Heart left ventricle (tissue), 16 donors: ENCODE measurements around the gene GNPAT. TPM values are rescaled to one million over a fixed set of nuclear protein-coding genes. Genes with fewer than 3 reads are reported as not detected.

Source experiments
- ATAC-seq, 4 donors: fragments of 200-7000 bp; cut with Tn5 transposase; one replicate each; pipeline ENCODE4 v1.9.1; 2020 to 2022; ENCODE audit warnings: moderate library complexity in 4 of 4, mild to moderate bottlenecking in 3 of 4, moderate number of reproducible peaks in 1 of 4
- DNase-seq, 5 donors: peaks; one replicate each; pipeline ENCODE4 v3.0.0-alpha.2; 2020
- H3K27ac ChIP-seq, 12 donors: fragments of 200-600 bp; sonication (generic) in 4 of 12; one replicate each; pipeline versions ENCODE4 v1.5.0 to v1.8.0; 2016 to 2022; ENCODE audit warnings: mild to moderate bottlenecking in 2 of 12
- H3K27me3 ChIP-seq, 9 donors: fragments of 200-600 bp; sonication (generic) in 2 of 9; one replicate each; pipeline versions ENCODE4 v1.5.1 to v1.8.0; 2016 to 2022; ENCODE audit warnings: mild to moderate bottlenecking in 3 of 9
- H3K36me3 ChIP-seq, 9 donors: fragments of 200-600 bp; sonication (generic) in 2 of 9; one replicate each; pipeline versions ENCODE4 v1.5.0 to v1.8.0; 2018 to 2022; ENCODE audit warnings: mild to moderate bottlenecking in 2 of 9
- H3K4me1 ChIP-seq, 12 donors: fragments of 200-600 bp; sonication (generic) in 4 of 12; one replicate each; pipeline versions ENCODE4 v1.5.0 to v1.8.0; 2016 to 2022; ENCODE audit warnings: mild to moderate bottlenecking in 3 of 12
- H3K4me3 ChIP-seq, 12 donors: fragments of 200-600 bp; sonication (generic) in 4 of 12; one replicate each; pipeline versions ENCODE4 v1.5.0 to v1.8.0; 2017 to 2022; ENCODE audit warnings: mild to moderate bottlenecking in 9 of 12, moderate library complexity in 4 of 12
- H3K9me3 ChIP-seq, 12 donors: fragments of 200-600 bp; sonication (generic) in 4 of 12; one replicate each; pipeline versions ENCODE4 v1.5.0 to v1.8.0; 2016 to 2022; ENCODE audit warnings: mild to moderate bottlenecking in 1 of 12
- CTCF ChIP-seq, 12 donors: fragments of 200-600 bp; sonication (generic) in 4 of 12; IDR thresholded peaks; one replicate each; pipeline versions ENCODE4 v1.5.0 to v1.8.0; 2018 to 2022; ENCODE audit warnings: antibody characterized with exemption in 12 of 12, mild to moderate bottlenecking in 5 of 12
- POLR2A ChIP-seq, 2 donors: fragments of 450-650 bp; IDR thresholded peaks; one replicate each; pipeline ENCODE4 v1.6.1; 2017; ENCODE audit warnings: antibody characterized with exemption in 2 of 2, mild to moderate bottlenecking in 2 of 2, moderate library complexity in 2 of 2
- WGBS, 4 donors: extraction: QIAGEN DNeasy Blood & Tissue Kit in 2 of 4; methylation state at CpG; one replicate each; pipeline versions ENCODE4 v1.1.5 to v1.1.7; 2013 to 2018; 5-methylcytosine and 5-hydroxymethylcytosine counted together
- intact Hi-C, 10 donors: fragments of 100-400 bp; cut with DNase I; formaldehyde crosslinking; loops; one replicate each; pipeline versions ENCODE4 v1.11.1 to v1.14.2; 2022
- polyA plus RNA-seq, 2 donors: library from polyadenylated mRNA; stranded (reverse); fragments of 200-250 nt; gene quantifications; one replicate each; pipeline ENCODE4 v1.2.3, GENCODE V29; 2013
- total RNA-seq, 9 donors: library from RNA; depleted of rRNA in 2 of 9; stranded (reverse); fragments of >200 nt in 2 of 9; fragmentation: NEBNext Ultra II Directional in 3 of 9; extraction: Animal tissue kit (Norgen Biotek cat#: 25700) in 3 of 9; gene quantifications; one replicate each; pipeline versions ENCODE4 v1.1.0 to v1.2.4, GENCODE V29; 2016 to 2023
- donor health status: ischemic (EF 13 %, LVEDD 7.1; RV severe dilation, severe dysfunction).
- donor health status: healthy with polysubstance abuse.
- donor health status: DM: no; HTN: yes; CAD: no.
- donor health status: DM: no; HTN: no; CAD: no.
- donor health status: ischemic (EF 25% LVEDD 6.9; RV normal size, moderate dysfunction).
- donor health status: ischemic (EF 25% LVEDD 5.7; RV mildly dilated, moderate dysfunction).
- donor health status: healthy.
- donor health status: DM: yes; HTN: yes; CAD: no.
- donor health status: ischemic (EF 35%, LVEDD 5.7; RV mildly dilated, moderate dysfunction).
- donor health status: nonischemic (EF 11% LVEDD 7.7; RV severe dilation, severe dysfunction).
- donor health status: DM: yes; HTN: yes; CAD: no.
- donor health status: PGD.
- donor health status: ischemic (EF 29% LVEDD 5.4; RV normal size, mild dysfunction).
- donor health status: nonischemic (EF 23%, LVEDD 6.1; RV moderate dilation, normal function).

The GNPAT gene
- total and polyA plus RNA-seq, 11 donors, result 43.3 to 62.6 (median 52.8) TPM

DNA sequence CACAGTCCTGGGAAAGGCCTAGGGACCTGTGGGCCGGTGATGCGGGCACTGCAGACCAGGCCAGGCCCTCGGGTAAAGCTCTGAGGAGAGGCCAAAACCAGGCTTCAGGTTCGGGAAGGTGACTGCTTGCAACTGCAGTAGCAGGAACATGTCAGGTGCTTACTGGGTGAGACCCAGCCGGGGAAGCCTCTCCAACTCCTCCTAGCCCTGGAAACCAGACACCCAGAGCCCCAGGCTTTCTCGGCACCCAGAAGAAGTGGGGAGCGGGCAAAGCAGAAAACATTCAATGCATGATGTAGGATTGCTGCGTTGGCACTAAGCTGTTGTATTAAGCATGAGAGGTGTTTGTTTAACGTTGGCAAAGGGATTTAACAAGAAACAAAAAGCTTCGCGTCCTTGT lies 20.2 kb upstream of the GNPAT start:
- no peak overlapping the region for H3K27ac ChIP-seq
- WGBS, 4 donors, result 89 to 92% (median 90%) methylated on average over 11 of the region's 11 CpGs
- intact Hi-C loops, result loop anchor here in 1 of 10 donors (5.0 kb wide), 1 partner anchor 428 kb away; no protein-coding TSS in a partner anchor

GRCh38 chr1:231226156-231226555 lies 14.9 kb upstream of the GNPAT start:
- WGBS, 4 donors, result 89 to 96% (median 93%) methylated on average over 7 of the region's 7 CpGs
- Histone ChIP-seq H3K9me3 (no peaks in the 10 kb centered on the region), H3K4me1 (peaks cover 0 to 5% (median 0%) of the 10 kb centered on the region in 12 donors), H3K4me3 (no peak overlapping the region), H3K27ac (no peak overlapping the region), H3K27me3 (no peaks in the 10 kb centered on the region), H3K36me3 (peaks cover 0 to 78% (median 73%) of the 10 kb centered on the region in 9 donors)
- TF ChIP-seq POLR2A (IDR thresholded peaks at IDR 0.05), result no peak
- TF ChIP-seq CTCF (IDR thresholded peaks at IDR 0.05), result no peak
- ATAC-seq (no peak), DNase-seq (no peak)
- intact Hi-C loops, result no loop called here

More for the DNA sequence above, 20.2 kb upstream of the GNPAT start:
- no peak for DNase-seq
- ATAC-seq, result no peak
- Histone ChIP-seq H3K36me3 (peaks cover 0 to 36% (median 30%) of the 10 kb centered on the region in 9 donors), H3K4me3 (no peak overlapping the region), H3K9me3 (no peaks in the 10 kb centered on the region), H3K4me1 (no peaks in the 10 kb centered on the region), H3K27me3 (peaks cover 0 to 4% (median 0%) of the 10 kb centered on the region in 9 donors)
- TF ChIP-seq POLR2A (IDR thresholded peaks at IDR 0.05) (no peak), CTCF (IDR thresholded peaks at IDR 0.05) (no peak)

DNA sequence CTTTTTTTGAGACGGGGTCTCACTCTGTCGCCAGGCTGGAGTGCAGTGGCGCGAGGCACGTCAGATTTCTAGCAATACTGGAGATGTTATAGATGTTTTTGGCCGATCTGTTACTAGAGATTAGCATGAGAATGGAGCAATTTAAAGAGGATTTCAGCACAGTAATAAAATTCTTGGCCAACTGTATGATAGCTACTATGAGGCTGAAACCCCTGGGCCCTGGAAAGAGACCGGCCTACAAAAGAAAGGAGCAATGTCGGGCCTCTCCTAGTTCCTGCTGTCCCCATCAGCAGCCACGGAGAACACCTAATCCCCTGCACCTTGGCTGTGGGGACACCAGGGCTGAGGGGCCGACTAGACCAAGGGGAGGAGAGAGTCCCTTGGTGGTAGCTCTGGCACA lies 9.5 kb upstream of the GNPAT start:
- TF ChIP-seq POLR2A (IDR thresholded peaks at IDR 0.05), result no peak
- TF ChIP-seq CTCF (IDR thresholded peaks at IDR 0.05), result no peak
- WGBS, 4 donors, result 89 to 96% (median 95%) methylated on average over 10 of the region's 10 CpGs
- Histone ChIP-seq H3K27me3 (no peaks in the 10 kb centered on the region), H3K36me3 (peaks cover 0 to 66% (median 38%) of the 10 kb centered on the region in 9 donors), H3K27ac (no peak overlapping the region), H3K4me1 (peaks cover 0 to 12% (median 3%) of the 10 kb centered on the region in 12 donors), H3K4me3 (no peak overlapping the region), H3K9me3 (no peaks in the 10 kb centered on the region)
- intact Hi-C loops, result no loop called here
- DNase-seq, result no peak
- ATAC-seq, result no peak

GRCh38 chr1:231232870-231233734 lies 7.9 kb upstream of the GNPAT start:
- Histone ChIP-seq H3K27me3 (no peaks in the 10 kb centered on the region), H3K27ac (no peak overlapping the region), H3K9me3 (no peaks in the 10 kb centered on the region), H3K36me3 (peaks cover 0 to 66% (median 37%) of the 10 kb centered on the region in 9 donors), H3K4me3 (no peak overlapping the region), H3K4me1 (peaks cover 0 to 14% (median 6%) of the 10 kb centered on the region in 12 donors)
- ATAC-seq (no peak), DNase-seq (no peak)
- TF ChIP-seq POLR2A (IDR thresholded peaks at IDR 0.05), result no peak
- no peak for TF ChIP-seq CTCF (IDR thresholded peaks at IDR 0.05)
- WGBS, 4 donors, result 91 to 95% (median 94%) methylated on average over 14 of the region's 14 CpGs
- intact Hi-C loops, result no loop called here
